Suprapubic skin (tissue), 4 donors: Measurements from ENCODE around the gene ASPA.

Experiments used
- CTCF ChIP-seq, 2 donors: fragments of 200-600 bp in 1 of 2; fragments of 450-650 bp in 1 of 2; sonication (generic) in 1 of 2; IDR thresholded peaks; one replicate each; pipeline ENCODE4 v1.5.1; 2016 to 2019; ENCODE audit warnings: antibody characterized with exemption in 2 of 2, mild to moderate bottlenecking in 1 of 2, moderate library complexity in 1 of 2
- EP300 ChIP-seq: sonication (generic); formaldehyde crosslinking; IDR thresholded peaks from one replicate; pipeline ENCODE4 v1.6.1; 2017; ENCODE audit warnings: antibody characterized with exemption
- POLR2A ChIP-seq, 2 donors: fragments of 450-650 bp; IDR thresholded peaks; one replicate each; pipeline ENCODE4 v1.6.1; 2017; ENCODE audit warnings: antibody characterized with exemption in 2 of 2, mild to moderate bottlenecking in 2 of 2, moderate library complexity in 2 of 2
- POLR2AphosphoS5 ChIP-seq, 3 donors: sonication (generic); formaldehyde crosslinking; IDR thresholded peaks; one replicate each; pipeline ENCODE4 v1.6.1; 2017; ENCODE audit warnings: antibody characterized with exemption in 3 of 3

GRCh38 chr17:3440451-3440850, 35.3 kb upstream of the ASPA start:
- TF ChIP-seq POLR2AphosphoS5 (IDR thresholded peaks at IDR 0.05) (no peak), CTCF (IDR thresholded peaks at IDR 0.05) (no peak), POLR2A (IDR thresholded peaks at IDR 0.05) (no peak), EP300 (no peak)
